C4-2B (cell line): Measurements from ENCODE around the gene MBD1.

Experiments used
- CTCF ChIP-seq: fragments of 450-650 bp; conservative IDR thresholded peaks from 2 replicates; pipeline ENCODE4 v1.5.1; 2017; ENCODE audit warnings: mild to moderate bottlenecking
- ZFX ChIP-seq: fragments of 450-650 bp; IDR thresholded peaks from 2 replicates; pipeline ENCODE4 v1.6.1; 2017

GRCh38 chr18:50274941-50275340, 6.4 kb downstream of the MBD1 start:
- TF ChIP-seq CTCF = no peak
- no peak for TF ChIP-seq ZFX
